Thoracic aorta (tissue), 2 donors: ENCODE data around the gene FBLN2. TPM values are rescaled to one million over a fixed set of nuclear protein-coding genes. Genes with fewer than 3 reads are reported as not detected.

Experiments used
- ATAC-seq: fragments of 150-250 bp; one replicate; pipeline ENCODE4 v1.8.0; 2017; ENCODE audit warnings: low read depth; ENCODE audit not compliant: insufficient number of reproducible peaks, low FRiP score
- DNase-seq: peaks from one replicate; pipeline ENCODE4 v3.0.0-alpha.2; 2020; ENCODE audit warnings: low spot score
- H3K27ac ChIP-seq, 2 donors: fragments of 200-600 bp; sonication (generic); 1 replicate in 1 of 2; 2 replicates in 1 of 2; pipeline ENCODE4 v1.5.1; 2016; ENCODE audit warnings: mild to moderate bottlenecking in 2 of 2, moderate library complexity in 2 of 2
- H3K27me3 ChIP-seq: fragments of 200-600 bp; sonication (generic); replicated peaks from 2 replicates; pipeline ENCODE4 v1.6.0; 2016; ENCODE audit warnings: mild to moderate bottlenecking; ENCODE audit not compliant: insufficient read depth
- H3K36me3 ChIP-seq: fragments of 200-600 bp; sonication (generic); one replicate; pipeline ENCODE4 v1.5.1; 2016
- H3K4me1 ChIP-seq, 2 donors: fragments of 200-600 bp; sonication (generic); 1 replicate in 1 of 2; 2 replicates in 1 of 2; pipeline versions ENCODE4 v1.5.1 to v1.6.0; 2016; ENCODE audit warnings: low read depth in 2 of 2, mild to moderate bottlenecking in 1 of 2; ENCODE audit not compliant: control insufficient read depth in 1 of 2
- H3K4me3 ChIP-seq: fragments of 200-600 bp; sonication (generic); 2 replicates; pipeline ENCODE4 v1.5.1; 2016; ENCODE audit warnings: mild to moderate bottlenecking
- H3K9me3 ChIP-seq: fragments of 200-600 bp; sonication (generic); 2 replicates; pipeline ENCODE4 v1.5.1; 2016
- total RNA-seq, 2 donors: library from RNA; depleted of rRNA; stranded (reverse); fragments of >200 nt; gene quantifications; one replicate each; pipeline versions ENCODE4 v1.1.0 to v1.2.3, GENCODE V29; 2016
- TF ChIP-seq, protein P1 (sequence below): fragments of 200-600 bp; sonication (generic); IDR thresholded peaks from one replicate; pipeline ENCODE4 v1.5.1; 2019; ENCODE audit warnings: antibody characterized with exemption

FBLN2 gene
- total RNA-seq, 2 donors from 2014 or later, result 233 to 328 TPM

DNA sequence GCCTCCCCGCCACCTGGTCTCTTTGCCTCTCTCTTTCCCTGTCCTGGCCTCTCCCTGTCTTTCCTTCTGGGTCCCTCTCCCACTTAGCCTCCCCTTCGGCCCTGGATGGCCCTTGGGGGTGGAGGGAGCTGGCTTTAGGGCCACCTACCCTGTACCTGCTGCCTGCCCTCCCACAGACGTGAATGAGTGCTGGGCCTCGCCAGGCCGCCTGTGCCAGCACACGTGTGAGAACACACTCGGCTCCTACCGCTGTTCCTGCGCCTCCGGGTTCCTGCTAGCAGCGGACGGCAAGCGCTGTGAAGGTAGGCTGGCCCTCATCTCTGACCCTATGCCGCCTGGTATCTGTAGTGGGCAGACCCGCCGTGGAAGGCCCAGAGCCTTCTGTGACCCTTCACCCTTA lies 80.7 kb downstream of the FBLN2 start:
- DNase-seq (no peak), ATAC-seq (no peak)
- no peaks in the 10 kb centered on the region for H3K27me3 ChIP-seq
- no peak overlapping the region for H3K4me3 ChIP-seq
- no peaks in the 10 kb centered on the region for H3K9me3 ChIP-seq
- TF ChIP-seq, protein P1, sequence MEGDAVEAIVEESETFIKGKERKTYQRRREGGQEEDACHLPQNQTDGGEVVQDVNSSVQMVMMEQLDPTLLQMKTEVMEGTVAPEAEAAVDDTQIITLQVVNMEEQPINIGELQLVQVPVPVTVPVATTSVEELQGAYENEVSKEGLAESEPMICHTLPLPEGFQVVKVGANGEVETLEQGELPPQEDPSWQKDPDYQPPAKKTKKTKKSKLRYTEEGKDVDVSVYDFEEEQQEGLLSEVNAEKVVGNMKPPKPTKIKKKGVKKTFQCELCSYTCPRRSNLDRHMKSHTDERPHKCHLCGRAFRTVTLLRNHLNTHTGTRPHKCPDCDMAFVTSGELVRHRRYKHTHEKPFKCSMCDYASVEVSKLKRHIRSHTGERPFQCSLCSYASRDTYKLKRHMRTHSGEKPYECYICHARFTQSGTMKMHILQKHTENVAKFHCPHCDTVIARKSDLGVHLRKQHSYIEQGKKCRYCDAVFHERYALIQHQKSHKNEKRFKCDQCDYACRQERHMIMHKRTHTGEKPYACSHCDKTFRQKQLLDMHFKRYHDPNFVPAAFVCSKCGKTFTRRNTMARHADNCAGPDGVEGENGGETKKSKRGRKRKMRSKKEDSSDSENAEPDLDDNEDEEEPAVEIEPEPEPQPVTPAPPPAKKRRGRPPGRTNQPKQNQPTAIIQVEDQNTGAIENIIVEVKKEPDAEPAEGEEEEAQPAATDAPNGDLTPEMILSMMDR, result no peak
- H3K36me3 ChIP-seq, result no peaks in the 10 kb centered on the region
- H3K27ac ChIP-seq, result no peak overlapping the region
- no peaks in the 10 kb centered on the region for H3K4me1 ChIP-seq

DNA sequence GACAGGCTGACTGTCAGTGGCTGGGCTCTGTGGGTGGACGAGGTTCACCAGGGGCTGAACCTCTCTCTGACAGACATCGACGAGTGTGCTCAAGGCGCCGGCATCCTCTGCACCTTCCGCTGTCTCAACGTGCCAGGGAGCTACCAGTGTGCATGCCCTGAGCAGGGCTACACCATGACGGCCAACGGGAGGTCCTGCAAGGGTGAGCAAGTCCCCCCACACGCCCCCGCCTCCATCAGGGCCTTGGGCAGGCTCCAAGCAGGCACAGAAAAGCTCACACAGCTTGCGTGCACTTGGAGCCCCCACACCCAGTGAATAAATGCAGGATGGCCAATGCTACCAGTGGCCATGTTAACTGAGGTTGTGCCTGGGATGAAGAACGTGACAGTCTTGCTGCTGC lies 82.3 kb downstream of the FBLN2 start:
- no peak overlapping the region for H3K4me3 ChIP-seq
- no peaks in the 10 kb centered on the region for H3K36me3 ChIP-seq
- no peaks in the 10 kb centered on the region for H3K27me3 ChIP-seq
- no peak overlapping the region for H3K27ac ChIP-seq
- TF ChIP-seq, protein P1, result no peak
- ATAC-seq (no peak), DNase-seq (no peak)
- no peaks in the 10 kb centered on the region for H3K9me3 ChIP-seq
- no peaks in the 10 kb centered on the region for H3K4me1 ChIP-seq

DNA sequence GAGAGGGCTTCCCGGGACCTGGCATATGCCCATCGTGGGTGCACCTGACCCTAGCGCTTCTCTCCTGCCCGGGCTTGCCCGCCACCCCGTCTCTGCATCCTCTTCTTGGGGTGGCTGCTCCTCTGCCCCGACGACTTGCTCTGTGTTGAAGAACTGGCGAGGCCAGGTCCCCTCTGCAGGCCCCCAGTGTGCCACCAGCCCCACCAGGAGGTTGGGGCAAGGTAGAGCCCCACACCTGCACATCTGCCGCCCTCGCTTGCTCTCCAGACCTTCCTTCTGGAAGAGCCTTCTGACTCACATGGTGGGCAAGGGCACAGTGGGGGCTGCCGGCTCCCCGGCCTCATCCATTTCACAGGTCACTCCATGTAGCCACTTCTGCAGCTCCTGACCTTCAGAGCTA lies 84.3 kb downstream of the FBLN2 start:
- TF ChIP-seq, protein P1, result no peak
- ATAC-seq (no peak), DNase-seq (no peak)
- H3K4me1 ChIP-seq, result no peaks in the 10 kb centered on the region
- no peaks in the 10 kb centered on the region for H3K9me3 ChIP-seq
- no peak overlapping the region for H3K4me3 ChIP-seq
- H3K27me3 ChIP-seq, result no peaks in the 10 kb centered on the region
- H3K27ac ChIP-seq, result no peak overlapping the region
- no peaks in the 10 kb centered on the region for H3K36me3 ChIP-seq

DNA sequence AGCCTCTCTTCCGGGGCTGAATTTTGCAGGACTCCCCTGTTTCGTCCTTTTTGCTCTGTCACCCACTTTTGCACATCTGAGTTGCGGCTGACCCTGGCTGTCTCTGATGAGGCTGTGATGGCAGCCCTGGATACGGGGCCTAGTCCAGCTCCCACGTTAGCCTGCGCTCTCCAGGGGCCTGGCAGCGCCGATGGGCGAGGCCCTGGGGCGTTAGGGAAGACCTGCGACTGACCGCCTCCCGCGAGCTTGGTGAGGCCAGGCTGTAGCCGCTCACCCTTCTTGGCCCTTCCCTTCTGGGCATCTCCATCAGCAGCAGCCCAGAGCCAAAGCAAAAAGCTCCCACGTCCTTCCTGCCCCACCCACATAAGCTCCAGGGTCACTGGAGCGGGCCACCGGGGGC lies 85.2 kb downstream of the FBLN2 start:
- H3K36me3 ChIP-seq, result no peaks in the 10 kb centered on the region
- no peak for DNase-seq
- no peaks in the 10 kb centered on the region for H3K4me1 ChIP-seq
- no peak overlapping the region for H3K4me3 ChIP-seq
- no peaks in the 10 kb centered on the region for H3K27me3 ChIP-seq
- TF ChIP-seq, protein P1, result no peak
- H3K9me3 ChIP-seq, result no peaks in the 10 kb centered on the region
- no peak for ATAC-seq
- H3K27ac ChIP-seq, result no peak overlapping the region

DNA sequence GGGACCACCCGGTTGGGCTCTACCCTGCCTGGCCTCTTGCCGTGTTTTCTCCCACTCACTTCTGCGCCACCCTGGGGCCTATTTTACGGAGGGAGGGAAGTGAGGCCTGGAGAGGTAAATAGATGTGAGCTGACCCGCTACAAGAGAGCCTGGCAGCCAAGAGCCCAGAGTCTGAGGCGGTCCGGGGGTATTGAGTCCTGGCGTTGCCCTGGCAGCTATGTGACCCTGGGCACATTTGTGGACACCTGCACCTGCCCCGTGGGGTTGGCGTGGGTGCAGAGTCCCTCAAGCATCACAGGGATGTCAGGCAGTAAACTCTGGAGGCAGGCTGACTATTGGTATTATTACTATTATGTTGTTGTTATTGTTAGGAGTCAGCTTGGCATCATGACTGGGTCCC lies 85.7 kb downstream of the FBLN2 start:
- no peaks in the 10 kb centered on the region for H3K36me3 ChIP-seq
- H3K9me3 ChIP-seq, result no peaks in the 10 kb centered on the region
- DNase-seq (no peak), ATAC-seq (no peak)
- H3K4me1 ChIP-seq, result no peaks in the 10 kb centered on the region
- no peaks in the 10 kb centered on the region for H3K27me3 ChIP-seq
- TF ChIP-seq, protein P1, result no peak
- no peak overlapping the region for H3K27ac ChIP-seq
- H3K4me3 ChIP-seq, result no peak overlapping the region
